SJCRH30 (cell line): ENCODE data around the gene CTNNA2. TPM values are rescaled to one million over a fixed set of nuclear protein-coding genes. Genes with fewer than 3 reads are reported as not detected.

ENCODE experiments used
- DNase-seq, 2 experiments: peaks; one replicate each; pipeline ENCODE4 v3.0.0-alpha.2; 2015 to 2020
- H3K27ac ChIP-seq: fragments of 250-450 bp; sonication (Bioruptor Pico); 2 replicates; pipeline ENCODE4 v1.5.1; 2020; ENCODE audit warnings: mild to moderate bottlenecking, moderate library complexity
- H3K27me3 ChIP-seq: fragments of 250-450 bp; sonication (Bioruptor Pico); 2 replicates; pipeline ENCODE4 v1.5.1; 2020; ENCODE audit warnings: mild to moderate bottlenecking, moderate library complexity
- H3K36me3 ChIP-seq: fragments of 250-450 bp; sonication (Bioruptor Pico); 2 replicates; pipeline ENCODE4 v1.5.1; 2020; ENCODE audit warnings: mild to moderate bottlenecking, moderate library complexity
- H3K4me1 ChIP-seq: fragments of 250-450 bp; sonication (Bioruptor Pico); 2 replicates; pipeline ENCODE4 v1.5.1; 2020; ENCODE audit warnings: mild to moderate bottlenecking, moderate library complexity
- H3K4me3 ChIP-seq: fragments of 250-450 bp; sonication (Bioruptor Pico); 2 replicates; pipeline ENCODE4 v1.5.1; 2020; ENCODE audit warnings: mild to moderate bottlenecking, moderate library complexity
- H3K9me3 ChIP-seq: fragments of 250-450 bp; sonication (Bioruptor Pico); replicated peaks from 2 replicates; pipeline ENCODE4 v1.5.1; 2020; ENCODE audit warnings: mild to moderate bottlenecking, moderate library complexity
- total RNA-seq: library from RNA; depleted of rRNA; stranded (reverse); fragments of >200 nt; shearing (Covaris generic); gene quantifications from 2 replicates; pipeline ENCODE4 v1.2.3, GENCODE V29; 2014

Gene CTNNA2
- total RNA-seq, 1 experiment from 2014 or later, result not detected

DNA sequence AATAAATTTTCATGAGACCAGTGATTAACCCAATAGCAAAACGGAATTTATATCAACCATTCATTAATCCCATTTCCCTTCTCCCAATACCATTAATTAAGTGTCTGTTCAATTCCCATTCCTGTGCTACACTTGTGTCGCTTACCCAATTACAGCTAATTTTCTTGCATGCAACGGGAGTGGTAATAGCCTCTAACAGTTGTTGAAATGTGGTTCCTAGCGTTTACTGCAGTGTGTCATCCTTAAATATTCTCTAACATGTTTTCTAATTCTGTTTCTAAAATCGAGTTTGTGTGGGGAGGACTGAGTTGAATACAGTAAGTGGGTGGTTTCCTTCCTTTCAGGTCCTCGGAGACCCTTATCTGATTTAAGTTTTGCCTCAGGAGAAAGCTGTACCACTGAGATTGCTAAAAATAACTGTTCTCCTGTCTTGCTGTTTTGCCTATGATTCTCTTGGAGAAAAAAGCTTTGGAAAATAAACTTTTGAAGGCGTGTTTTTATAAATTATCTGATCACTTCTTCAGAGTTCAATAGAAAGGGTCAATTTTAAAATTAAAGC lies 851.0 kb downstream of the CTNNA2 start:
- no peaks in the 10 kb centered on the region for H3K4me1 ChIP-seq
- no peak for DNase-seq
- peaks cover 12% of the 10 kb centered on the region; the same call in 1 of the 2 replicates for H3K27me3 ChIP-seq
- H3K9me3 ChIP-seq, result no peaks in the 10 kb centered on the region
- H3K4me3 ChIP-seq, result no peak overlapping the region
- no peak overlapping the region for H3K27ac ChIP-seq
- H3K36me3 ChIP-seq, result no peaks in the 10 kb centered on the region

DNA sequence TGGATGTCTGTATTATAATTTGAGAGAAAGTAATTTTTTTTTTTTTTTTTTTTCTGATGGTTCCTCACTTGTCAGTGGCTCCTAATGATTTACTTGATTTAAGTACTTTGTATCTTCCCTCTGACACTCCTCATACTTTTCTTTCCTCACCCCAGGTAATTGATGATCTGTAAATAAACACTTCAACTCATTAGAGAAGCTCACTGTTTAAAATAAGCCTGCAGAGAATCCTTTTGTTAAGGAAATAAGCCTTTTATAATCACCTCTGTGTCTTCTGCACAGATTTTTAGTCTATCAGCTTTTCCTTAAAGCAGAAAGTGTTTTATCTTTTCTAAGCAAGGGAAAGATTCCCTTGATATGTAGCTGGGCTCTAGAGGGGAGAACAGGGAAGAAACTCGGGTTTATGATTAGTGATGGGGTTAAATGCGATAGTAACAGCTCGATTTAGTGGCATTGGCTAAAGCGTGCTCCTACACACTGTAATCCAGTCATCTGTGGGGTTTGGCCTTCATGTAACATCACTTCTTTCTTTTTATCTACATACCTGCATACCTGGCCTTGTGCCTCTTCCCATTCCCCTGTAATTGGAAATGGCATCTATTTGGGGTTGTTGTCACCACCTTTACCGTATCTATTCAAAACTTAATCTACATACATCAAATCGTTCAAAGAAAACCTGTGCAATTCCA lies 851.8 kb downstream of the CTNNA2 start:
- Histone ChIP-seq H3K9me3 (no peaks in the 10 kb centered on the region), H3K27ac (no peak overlapping the region), H3K27me3 (peaks cover 12% of the 10 kb centered on the region; the same call in 1 of the 2 replicates), H3K4me3 (no peak overlapping the region), H3K4me1 (no peaks in the 10 kb centered on the region), H3K36me3 (no peaks in the 10 kb centered on the region)
- DNase-seq, result no peak

DNA sequence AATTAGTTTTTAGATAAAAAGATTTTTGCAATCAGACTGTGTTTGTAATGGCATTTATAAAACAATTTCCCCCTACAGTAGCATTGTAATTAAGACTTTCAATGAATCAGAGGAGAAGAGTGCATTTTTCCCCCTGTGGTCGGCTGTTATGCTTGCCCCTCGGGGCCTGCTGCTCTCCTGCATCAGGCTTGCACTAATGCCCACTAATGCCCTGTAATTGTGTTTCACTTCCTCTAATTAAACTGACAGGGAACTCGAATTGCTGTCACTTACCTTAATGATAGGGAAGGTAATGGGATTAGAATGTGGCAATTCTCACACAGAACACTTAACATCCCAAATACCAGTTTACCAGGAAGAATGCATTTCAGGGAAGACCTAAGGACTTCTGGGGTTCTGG lies 852.9 kb downstream of the CTNNA2 start:
- DNase-seq, result no peak
- Histone ChIP-seq H3K27me3 (peaks cover 12% of the 10 kb centered on the region; the same call in 1 of the 2 replicates), H3K4me3 (no peak overlapping the region), H3K36me3 (no peaks in the 10 kb centered on the region), H3K4me1 (no peaks in the 10 kb centered on the region), H3K9me3 (no peaks in the 10 kb centered on the region), H3K27ac (no peak overlapping the region)

DNA sequence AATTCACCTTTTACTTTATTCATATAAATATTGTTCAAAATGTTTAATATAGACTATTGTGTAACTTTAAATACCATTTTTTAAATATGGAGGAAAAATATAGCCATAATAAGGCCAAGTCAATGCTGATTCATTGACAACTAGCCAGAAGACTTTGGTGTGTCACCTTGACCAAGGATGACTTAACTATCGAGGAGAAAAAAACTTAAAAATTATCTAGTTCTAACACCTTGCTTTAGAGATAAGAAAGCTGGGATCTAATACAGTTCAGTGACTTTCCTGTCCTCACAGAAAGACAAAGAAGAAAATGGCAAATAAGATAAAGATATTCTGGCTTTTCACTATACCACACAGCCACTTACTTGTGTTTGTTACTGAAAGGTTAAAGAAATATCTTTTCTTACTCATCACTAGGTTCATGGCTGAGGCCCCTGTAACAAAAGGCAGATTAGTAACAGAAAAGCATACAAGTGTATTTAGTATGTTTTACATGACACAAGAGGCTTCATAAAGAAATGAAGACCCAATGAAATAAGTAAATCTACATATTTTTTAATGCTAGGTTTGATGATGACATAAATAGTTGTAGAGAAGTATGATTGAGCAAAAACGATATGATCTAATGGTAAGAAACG lies 857.6 kb downstream of the CTNNA2 start:
- Histone ChIP-seq H3K9me3 (no peaks in the 10 kb centered on the region), H3K36me3 (no peaks in the 10 kb centered on the region), H3K27me3 (peaks cover 10% of the 10 kb centered on the region; the same call in 1 of the 2 replicates), H3K4me1 (no peaks in the 10 kb centered on the region), H3K4me3 (no peak overlapping the region), H3K27ac (no peak overlapping the region)
- DNase-seq, result no peak

DNA sequence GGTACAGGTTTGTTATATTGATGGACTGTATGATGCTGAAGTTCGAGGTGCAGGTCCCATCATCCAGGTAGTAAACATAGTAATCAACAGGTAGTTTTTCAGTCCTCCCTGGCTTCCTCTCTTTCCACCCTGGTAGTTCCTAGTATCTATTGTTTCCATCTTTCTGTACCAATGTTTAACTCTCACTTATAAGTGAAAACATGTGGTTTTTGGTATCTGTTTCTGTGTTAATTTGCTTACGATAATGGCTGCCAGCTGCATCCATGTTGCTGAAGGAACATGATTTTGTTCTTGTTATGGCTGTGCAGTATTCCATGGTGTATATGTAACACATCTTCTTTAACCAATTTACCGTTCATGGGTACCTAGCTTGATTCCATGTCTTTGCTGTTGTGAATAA lies 861.3 kb downstream of the CTNNA2 start:
- Histone ChIP-seq H3K4me3 (no peak overlapping the region), H3K4me1 (no peaks in the 10 kb centered on the region), H3K9me3 (no peaks in the 10 kb centered on the region), H3K27me3 (peaks cover 11% of the 10 kb centered on the region), H3K36me3 (no peaks in the 10 kb centered on the region), H3K27ac (no peak overlapping the region)
- no peak for DNase-seq

DNA sequence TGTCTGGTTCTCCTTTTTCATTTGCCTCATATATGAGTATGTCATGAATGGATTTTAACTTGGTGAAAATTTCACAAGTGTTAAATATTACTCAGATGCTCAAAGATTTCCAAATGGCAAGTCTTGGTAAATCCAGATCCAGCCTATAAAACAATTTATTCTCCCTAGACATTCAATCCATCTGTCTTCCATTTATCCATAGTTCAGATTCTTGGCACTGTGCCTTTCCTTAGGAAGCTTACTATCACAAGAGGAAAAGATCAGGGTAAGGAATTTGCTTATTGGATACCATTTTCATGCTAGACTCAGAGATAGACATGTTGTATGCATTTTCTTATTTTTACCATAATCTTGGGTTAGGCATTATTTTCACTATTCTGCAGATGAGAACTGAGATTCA lies 864.2 kb downstream of the CTNNA2 start:
- Histone ChIP-seq H3K27ac (no peak overlapping the region), H3K36me3 (no peaks in the 10 kb centered on the region), H3K27me3 (peaks cover 18% of the 10 kb centered on the region), H3K4me1 (no peaks in the 10 kb centered on the region), H3K4me3 (no peak overlapping the region), H3K9me3 (no peaks in the 10 kb centered on the region)
- no peak for DNase-seq

DNA sequence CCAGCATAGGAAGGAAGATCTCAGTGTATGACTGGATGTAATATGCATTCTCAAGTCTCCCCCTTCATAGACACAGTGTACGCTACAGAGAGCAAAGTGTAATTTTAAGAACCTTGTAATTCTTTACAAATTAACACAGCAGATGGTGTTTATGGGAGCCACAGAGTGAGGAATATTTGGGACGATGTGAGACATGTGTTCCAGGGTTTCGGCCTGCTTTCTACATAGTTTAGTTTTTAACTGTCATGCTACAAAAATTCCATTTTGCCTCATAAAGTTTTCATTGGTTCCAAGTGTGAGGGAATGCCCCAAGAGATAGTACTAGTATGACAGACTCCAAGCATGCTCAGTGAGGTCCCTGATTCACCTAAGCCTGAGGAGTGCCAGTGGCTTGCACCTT lies 867.9 kb downstream of the CTNNA2 start:
- H3K27ac ChIP-seq, result no peak overlapping the region
- no peaks in the 10 kb centered on the region for H3K36me3 ChIP-seq
- no peak overlapping the region for H3K4me3 ChIP-seq
- H3K27me3 ChIP-seq, result peaks cover 11% of the 10 kb centered on the region; the same call in 1 of the 2 replicates
- DNase-seq, result no peak
- H3K4me1 ChIP-seq, result no peaks in the 10 kb centered on the region
- H3K9me3 ChIP-seq, result no peaks in the 10 kb centered on the region

DNA sequence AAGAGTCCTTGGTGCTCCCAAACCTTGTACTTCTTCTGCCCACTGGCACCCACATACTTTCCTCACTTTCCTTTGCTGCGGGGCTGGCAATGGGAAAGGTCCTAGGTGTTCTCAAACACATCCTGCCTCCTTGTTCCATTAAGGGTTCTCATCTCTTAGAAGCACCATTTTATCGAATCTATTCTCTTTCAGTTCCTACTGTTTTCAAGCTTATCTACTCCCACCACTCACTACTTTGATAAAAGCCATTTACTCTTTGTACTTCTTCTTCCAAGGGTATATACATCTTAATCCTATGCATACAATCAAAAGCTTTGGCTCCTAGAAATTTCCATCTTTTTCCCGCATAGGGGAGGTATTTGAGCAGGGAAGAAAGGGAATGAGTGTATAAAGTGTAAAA lies 868.8 kb downstream of the CTNNA2 start:
- H3K9me3 ChIP-seq, result no peaks in the 10 kb centered on the region
- H3K4me3 ChIP-seq, result no peak overlapping the region
- peaks cover 11% of the 10 kb centered on the region; the same call in 1 of the 2 replicates for H3K27me3 ChIP-seq
- H3K4me1 ChIP-seq, result no peaks in the 10 kb centered on the region
- H3K36me3 ChIP-seq, result no peaks in the 10 kb centered on the region
- H3K27ac ChIP-seq, result no peak overlapping the region
- no peak for DNase-seq

DNA sequence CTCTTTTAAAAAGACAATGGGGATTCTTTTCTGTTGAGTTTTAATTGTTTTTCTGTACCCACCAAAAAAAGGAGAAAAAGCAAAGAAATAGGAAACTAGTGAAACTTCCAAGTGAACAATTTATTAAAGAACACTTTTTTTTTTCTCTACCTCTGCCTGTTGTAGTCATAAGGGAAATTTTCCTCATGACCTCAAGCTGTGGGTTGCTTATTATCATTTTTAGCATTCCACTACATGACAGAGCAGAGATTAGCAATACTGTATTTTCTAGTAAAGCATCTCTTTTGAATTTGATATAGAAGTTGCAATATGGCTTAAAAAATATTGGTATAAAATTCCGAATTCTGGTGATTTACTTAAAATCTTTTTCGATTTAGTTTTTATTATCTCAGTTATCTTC lies 879.6 kb downstream of the CTNNA2 start:
- peaks cover 19% of the 10 kb centered on the region; the same call in 1 of the 2 replicates for H3K27me3 ChIP-seq
- H3K27ac ChIP-seq, result no peak overlapping the region
- H3K36me3 ChIP-seq, result no peaks in the 10 kb centered on the region
- no peaks in the 10 kb centered on the region for H3K4me1 ChIP-seq
- no peaks in the 10 kb centered on the region for H3K9me3 ChIP-seq
- H3K4me3 ChIP-seq, result no peak overlapping the region
- no peak for DNase-seq

DNA sequence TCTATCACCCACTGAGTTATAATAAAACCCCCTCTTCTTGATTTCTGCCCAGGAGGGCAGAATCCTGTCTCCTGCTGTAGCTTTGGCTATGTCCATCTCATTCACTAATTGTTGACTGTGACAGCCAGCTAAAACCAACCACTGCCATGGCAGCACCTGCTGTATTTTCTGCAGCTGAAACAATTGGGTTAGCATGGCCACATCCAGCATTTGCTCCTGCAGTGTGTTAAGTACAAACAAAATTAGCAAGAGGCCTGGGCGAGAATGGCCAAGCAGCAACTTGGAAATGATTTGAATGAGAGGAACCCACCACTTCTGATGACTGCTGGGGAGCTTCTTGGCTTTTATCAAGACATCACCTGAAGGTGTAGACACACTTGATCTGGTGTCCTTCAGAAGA lies 881.1 kb downstream of the CTNNA2 start:
- Histone ChIP-seq H3K4me3 (no peak overlapping the region), H3K36me3 (no peaks in the 10 kb centered on the region), H3K27me3 (peaks cover 15% of the 10 kb centered on the region; the same call in 1 of the 2 replicates), H3K4me1 (no peaks in the 10 kb centered on the region), H3K9me3 (no peaks in the 10 kb centered on the region), H3K27ac (no peak overlapping the region)
- no peak for DNase-seq

DNA sequence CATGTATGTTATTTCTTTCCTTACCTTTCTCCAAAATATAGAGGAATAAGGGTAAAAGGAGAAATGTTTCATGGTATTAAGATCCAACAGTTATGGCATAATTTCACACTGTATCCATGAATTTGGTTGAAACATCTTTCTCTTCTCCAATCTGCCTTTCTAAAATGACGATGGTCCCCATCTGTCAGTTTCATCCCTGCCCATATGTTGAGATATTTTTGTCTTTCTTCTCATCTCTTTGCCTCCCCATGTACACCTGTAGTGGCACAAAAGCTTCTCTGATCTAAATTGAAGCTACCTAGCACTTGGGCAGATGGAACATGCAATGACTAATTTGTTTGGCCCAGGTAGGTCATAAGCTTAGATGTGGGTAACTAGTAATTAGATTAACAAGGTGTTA lies 882.4 kb downstream of the CTNNA2 start:
- H3K27ac ChIP-seq, result no peak overlapping the region
- H3K36me3 ChIP-seq, result no peaks in the 10 kb centered on the region
- DNase-seq, result no peak
- no peak overlapping the region for H3K4me3 ChIP-seq
- no peaks in the 10 kb centered on the region for H3K4me1 ChIP-seq
- peaks cover 15% of the 10 kb centered on the region; the same call in 1 of the 2 replicates for H3K27me3 ChIP-seq
- no peaks in the 10 kb centered on the region for H3K9me3 ChIP-seq

DNA sequence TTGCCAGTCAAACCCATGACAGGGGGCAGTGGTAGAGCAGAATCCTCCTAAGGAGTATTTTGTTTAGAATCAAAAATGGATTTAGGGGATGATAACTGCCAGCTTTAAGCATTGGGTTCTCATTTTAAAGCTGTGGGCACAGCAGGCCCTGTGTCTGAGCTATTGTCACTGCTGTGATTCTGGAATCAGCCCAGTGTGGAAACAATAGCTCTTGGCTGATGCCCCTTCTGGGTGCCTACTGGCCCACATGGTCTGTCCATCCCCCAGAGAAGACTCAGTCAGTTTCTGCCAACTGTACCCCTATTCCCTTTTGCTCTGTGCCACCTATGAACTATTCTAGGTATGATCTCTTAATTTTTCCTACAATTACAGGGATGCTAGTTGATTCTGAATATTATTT lies 883.4 kb downstream of the CTNNA2 start:
- Histone ChIP-seq H3K4me3 (no peak overlapping the region), H3K27ac (no peak overlapping the region), H3K4me1 (no peaks in the 10 kb centered on the region), H3K27me3 (peaks cover 13% of the 10 kb centered on the region; the same call in 1 of the 2 replicates), H3K9me3 (no peaks in the 10 kb centered on the region), H3K36me3 (no peaks in the 10 kb centered on the region)
- no peak for DNase-seq

DNA sequence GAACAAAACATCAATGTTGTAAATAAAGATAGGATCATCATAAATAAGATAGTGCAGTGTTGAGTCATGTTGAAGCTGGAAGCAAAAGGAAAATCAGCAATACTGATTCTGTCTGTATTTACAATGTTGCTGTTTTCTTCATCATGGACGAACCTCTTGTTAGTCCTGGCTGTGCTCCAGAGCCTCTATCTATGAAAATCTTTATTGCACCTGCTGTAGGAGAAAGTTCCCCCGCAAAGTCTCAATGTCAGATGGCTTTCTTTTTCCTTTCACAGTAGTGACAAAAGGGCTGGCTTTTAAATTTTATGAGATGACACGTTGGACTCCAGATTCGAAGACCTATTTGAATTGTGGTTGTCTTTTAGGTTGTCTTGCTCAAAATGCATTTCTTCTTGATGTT lies 890.2 kb downstream of the CTNNA2 start:
- Histone ChIP-seq H3K27ac (no peak overlapping the region), H3K27me3 (peaks cover 4% of the 10 kb centered on the region; the same call in 1 of the 2 replicates), H3K4me1 (no peaks in the 10 kb centered on the region), H3K36me3 (no peaks in the 10 kb centered on the region), H3K4me3 (no peak overlapping the region), H3K9me3 (no peaks in the 10 kb centered on the region)
- no peak for DNase-seq

DNA sequence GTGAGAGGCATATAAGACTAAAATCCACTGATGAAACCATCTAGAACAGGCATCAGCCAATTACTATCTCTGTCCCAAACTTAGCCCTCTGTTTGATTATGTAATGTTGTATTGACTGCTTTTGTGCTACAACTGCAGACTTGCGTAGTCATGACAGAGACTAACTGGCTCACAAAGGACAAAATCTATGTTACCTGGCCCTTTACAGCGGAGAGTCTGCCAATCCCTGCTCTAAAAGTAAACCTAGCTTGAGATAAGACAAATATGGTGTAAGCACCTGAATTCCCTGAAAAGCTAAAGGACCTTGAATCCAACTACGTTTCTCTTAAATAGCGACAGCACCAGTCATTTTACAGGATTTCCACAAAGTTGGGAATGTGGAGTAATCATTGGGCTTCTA lies 894.5 kb downstream of the CTNNA2 start:
- DNase-seq, result no peak
- H3K27ac ChIP-seq, result no peak overlapping the region
- H3K4me3 ChIP-seq, result no peak overlapping the region
- H3K36me3 ChIP-seq, result no peaks in the 10 kb centered on the region
- no peaks in the 10 kb centered on the region for H3K9me3 ChIP-seq
- peaks cover 4% of the 10 kb centered on the region; the same call in 1 of the 2 replicates for H3K27me3 ChIP-seq
- no peaks in the 10 kb centered on the region for H3K4me1 ChIP-seq

DNA sequence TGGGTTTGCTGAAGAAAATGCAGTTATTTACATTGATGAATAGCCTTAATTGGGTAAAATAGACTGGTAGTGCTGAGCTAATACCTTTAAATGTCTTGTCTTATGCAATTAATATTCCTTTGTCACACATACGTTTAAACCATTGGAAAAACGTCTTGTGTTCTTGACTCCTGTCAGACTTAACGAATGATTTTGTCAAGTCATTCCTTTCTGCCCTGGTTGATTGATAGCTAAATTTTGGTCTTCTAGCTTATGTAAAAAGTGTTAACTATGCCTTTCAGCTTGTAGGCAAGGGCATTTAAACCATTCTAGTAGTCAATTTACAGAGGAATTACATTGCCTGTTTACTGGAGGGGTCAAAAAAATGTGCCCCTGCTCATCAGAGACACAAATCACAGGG lies 897.5 kb downstream of the CTNNA2 start:
- Histone ChIP-seq H3K9me3 (no peaks in the 10 kb centered on the region), H3K4me1 (no peaks in the 10 kb centered on the region), H3K27me3 (peaks cover 4% of the 10 kb centered on the region; the same call in 1 of the 2 replicates), H3K27ac (no peak overlapping the region), H3K36me3 (no peaks in the 10 kb centered on the region), H3K4me3 (no peak overlapping the region)
- no peak for DNase-seq
